Hepatocyte (in vitro differentiated cells): ENCODE results near the gene NPAS3. TPM values are rescaled to one million over a fixed set of nuclear protein-coding genes. Genes with fewer than 3 reads are reported as not detected.

Experiments
- DNase-seq: peaks from one replicate; pipeline ENCODE4 v3.0.0-alpha.2; 2016; ENCODE audit warnings: low spot score
- H2AFZ ChIP-seq: fragments of 200-600 bp; sonication (generic); 2 replicates; pipeline ENCODE4 v1.6.0; 2016; ENCODE audit warnings: antibody characterized with exemption, mild to moderate bottlenecking
- H3K27ac ChIP-seq: fragments of 200-600 bp; sonication (generic); 2 replicates; pipeline ENCODE4 v1.5.1; 2016; ENCODE audit warnings: mild to moderate bottlenecking
- H3K27me3 ChIP-seq: fragments of 200-600 bp; sonication (generic); 2 replicates; pipeline ENCODE4 v1.6.1; 2016
- H3K36me3 ChIP-seq: fragments of 200-600 bp; sonication (generic); replicated peaks from 2 replicates; pipeline ENCODE4 v1.5.1; 2016; ENCODE audit warnings: low read depth; ENCODE audit not compliant: insufficient read depth
- H3K4me1 ChIP-seq: fragments of 200-600 bp; sonication (generic); 2 replicates; pipeline ENCODE4 v1.5.1; 2016; ENCODE audit warnings: mild to moderate bottlenecking, moderate library complexity; ENCODE audit not compliant: insufficient read depth
- H3K4me2 ChIP-seq: fragments of 200-600 bp; sonication (generic); 2 replicates; pipeline ENCODE4 v1.6.0; 2016
- H3K4me3 ChIP-seq: fragments of 200-600 bp; sonication (generic); 2 replicates; pipeline ENCODE4 v1.5.1; 2016; ENCODE audit warnings: mild to moderate bottlenecking
- H3K79me2 ChIP-seq: fragments of 200-600 bp; sonication (generic); 2 replicates; pipeline ENCODE4 v1.6.0; 2017; ENCODE audit warnings: mild to moderate bottlenecking
- H3K9me2 ChIP-seq: fragments of 200-600 bp; sonication (generic); replicated peaks from 2 replicates; pipeline ENCODE4 v1.6.0; 2017; ENCODE audit warnings: mild to moderate bottlenecking; ENCODE audit not compliant: insufficient read depth
- H3K9me3 ChIP-seq: fragments of 200-600 bp; sonication (generic); 2 replicates; pipeline ENCODE4 v1.5.1; 2016; ENCODE audit warnings: low read depth, mild to moderate bottlenecking
- H4K20me1 ChIP-seq: fragments of 200-600 bp; sonication (generic); 2 replicates; pipeline ENCODE4 v1.6.0; 2016; ENCODE audit warnings: mild to moderate bottlenecking; ENCODE audit not compliant: insufficient read depth, poor library complexity, severe bottlenecking
- EZH2 ChIP-seq: fragments of 200-600 bp; sonication (generic); IDR thresholded peaks from 2 replicates; pipeline ENCODE4 v1.6.1; 2016; ENCODE audit warnings: antibody characterized with exemption, mild to moderate bottlenecking, borderline replicate concordance
- EZH2phosphoT487 ChIP-seq: fragments of 200-600 bp; sonication (generic); IDR thresholded peaks from one replicate; pipeline ENCODE4 v1.6.1; 2018; ENCODE audit warnings: antibody characterized with exemption, mild to moderate bottlenecking, low read depth, moderate library complexity; ENCODE audit not compliant: unreplicated experiment, severe bottlenecking
- WGBS: methylation state at CpG from one replicate; pipeline ENCODE4 v1.1.6; 2016; ENCODE audit warnings: low lambda C conversion rate; ENCODE audit errors: missing lambda C conversion rate; 5-methylcytosine and 5-hydroxymethylcytosine counted together
- polyA plus RNA-seq: library from polyadenylated mRNA; unstranded; fragments of >200 nt; fragmentation: Nextera tagmentation; extraction: Ambion mirVana; gene quantifications from 2 replicates; pipeline ENCODE4 v1.2.1, GENCODE V29; 2016
- total RNA-seq: library from RNA; depleted of rRNA; stranded (reverse); fragments of >200 nt; gene quantifications from 2 replicates; pipeline ENCODE4 v1.2.3, GENCODE V29; 2014
- TF ChIP-seq, protein P1 (sequence below): fragments of 200-600 bp; sonication (generic); IDR thresholded peaks from 2 replicates; pipeline ENCODE4 v1.5.1; 2016; ENCODE audit warnings: antibody characterized with exemption, mild to moderate bottlenecking; ENCODE audit not compliant: poor library complexity

The NPAS3 gene
- total and polyA plus RNA-seq, 2 experiments from 2014 or later, result 0.11 to 1.1 TPM

DNA sequence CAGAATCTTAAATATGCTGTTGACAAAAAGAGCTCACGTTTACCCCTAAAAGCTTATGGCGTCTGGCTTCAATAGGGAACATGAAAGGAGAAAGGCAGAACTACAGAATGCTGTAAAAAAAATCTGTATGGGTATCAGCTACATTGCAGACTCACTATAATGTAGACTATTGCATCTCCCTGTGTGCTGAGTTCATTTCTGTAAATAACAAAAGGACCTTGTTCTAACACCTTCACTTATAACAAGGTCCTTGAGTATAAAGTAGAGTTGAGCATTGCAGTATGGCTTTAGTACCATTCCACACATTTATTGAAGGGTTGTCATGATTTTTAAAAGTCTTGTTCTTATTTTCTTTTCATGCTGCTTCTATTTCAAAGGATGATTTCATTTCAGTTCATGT lies 165.3 kb downstream of the NPAS3 start:
- Histone ChIP-seq H3K4me2 (no peak overlapping the region), H3K9me3 (no peaks in the 10 kb centered on the region), H3K4me1 (no peaks in the 10 kb centered on the region), H3K9me2 (no peaks in the 10 kb centered on the region), H3K27ac (no peak overlapping the region), H3K4me3 (no peak overlapping the region), H3K27me3 (no peaks in the 10 kb centered on the region), H4K20me1 (no peaks in the 10 kb centered on the region), H2AFZ (no peak overlapping the region), H3K79me2 (no peaks in the 10 kb centered on the region), H3K36me3 (no peaks in the 10 kb centered on the region)
- no peak for DNase-seq
- 58% methylated on average over 2 of the region's 2 CpGs for WGBS
- no peak for TF ChIP-seq EZH2
- TF ChIP-seq, protein P1, sequence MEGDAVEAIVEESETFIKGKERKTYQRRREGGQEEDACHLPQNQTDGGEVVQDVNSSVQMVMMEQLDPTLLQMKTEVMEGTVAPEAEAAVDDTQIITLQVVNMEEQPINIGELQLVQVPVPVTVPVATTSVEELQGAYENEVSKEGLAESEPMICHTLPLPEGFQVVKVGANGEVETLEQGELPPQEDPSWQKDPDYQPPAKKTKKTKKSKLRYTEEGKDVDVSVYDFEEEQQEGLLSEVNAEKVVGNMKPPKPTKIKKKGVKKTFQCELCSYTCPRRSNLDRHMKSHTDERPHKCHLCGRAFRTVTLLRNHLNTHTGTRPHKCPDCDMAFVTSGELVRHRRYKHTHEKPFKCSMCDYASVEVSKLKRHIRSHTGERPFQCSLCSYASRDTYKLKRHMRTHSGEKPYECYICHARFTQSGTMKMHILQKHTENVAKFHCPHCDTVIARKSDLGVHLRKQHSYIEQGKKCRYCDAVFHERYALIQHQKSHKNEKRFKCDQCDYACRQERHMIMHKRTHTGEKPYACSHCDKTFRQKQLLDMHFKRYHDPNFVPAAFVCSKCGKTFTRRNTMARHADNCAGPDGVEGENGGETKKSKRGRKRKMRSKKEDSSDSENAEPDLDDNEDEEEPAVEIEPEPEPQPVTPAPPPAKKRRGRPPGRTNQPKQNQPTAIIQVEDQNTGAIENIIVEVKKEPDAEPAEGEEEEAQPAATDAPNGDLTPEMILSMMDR, result no peak
- no peak for TF ChIP-seq EZH2phosphoT487

DNA sequence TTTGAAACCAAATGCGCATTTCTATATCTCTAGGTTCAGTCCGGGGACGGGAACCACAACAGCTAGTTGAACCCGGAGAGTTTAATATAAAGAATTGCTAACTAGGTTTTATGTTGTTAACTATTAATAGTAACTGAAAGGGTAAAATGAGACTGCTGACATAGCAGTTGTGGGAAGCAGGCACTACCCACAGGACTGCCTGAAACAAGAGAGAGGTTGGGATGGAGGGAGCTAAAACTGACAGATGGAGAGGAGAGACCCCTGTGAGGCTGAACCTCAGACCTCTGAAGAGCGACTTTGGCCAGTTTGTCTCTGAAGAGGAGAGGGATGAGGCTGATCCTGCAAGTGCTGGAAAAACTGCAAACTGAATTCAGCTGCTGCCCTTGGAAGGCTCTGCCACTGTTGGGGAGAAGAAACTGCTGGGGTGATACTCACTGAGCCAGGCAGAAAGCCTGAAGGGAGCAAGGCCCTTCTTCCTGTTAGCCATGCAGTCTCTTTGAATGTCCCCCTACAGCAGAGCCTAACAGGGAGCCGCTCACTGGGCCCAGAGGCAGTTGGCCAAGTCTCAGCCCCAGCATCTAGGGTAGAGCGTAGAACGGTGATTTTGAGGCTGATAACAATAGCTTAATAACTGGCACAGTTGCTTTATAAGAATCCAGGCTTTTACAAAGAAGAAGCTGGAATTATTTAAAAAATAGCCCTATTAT lies 172.2 kb downstream of the NPAS3 start:
- no peaks in the 10 kb centered on the region for H3K36me3 ChIP-seq
- no peaks in the 10 kb centered on the region for H3K27me3 ChIP-seq
- no peaks in the 10 kb centered on the region for H3K4me1 ChIP-seq
- no peak overlapping the region for H3K4me3 ChIP-seq
- H3K9me2 ChIP-seq, result no peaks in the 10 kb centered on the region
- H3K9me3 ChIP-seq, result no peaks in the 10 kb centered on the region
- no peak overlapping the region for H3K4me2 ChIP-seq
- H3K79me2 ChIP-seq, result no peaks in the 10 kb centered on the region
- no peak for TF ChIP-seq EZH2
- TF ChIP-seq EZH2phosphoT487, result no peak
- TF ChIP-seq, protein P1, result no peak
- WGBS, result 74% methylated on average over 8 of the region's 8 CpGs
- no peak overlapping the region for H3K27ac ChIP-seq
- DNase-seq, result no peak
- no peaks in the 10 kb centered on the region for H4K20me1 ChIP-seq
- no peak overlapping the region for H2AFZ ChIP-seq

DNA sequence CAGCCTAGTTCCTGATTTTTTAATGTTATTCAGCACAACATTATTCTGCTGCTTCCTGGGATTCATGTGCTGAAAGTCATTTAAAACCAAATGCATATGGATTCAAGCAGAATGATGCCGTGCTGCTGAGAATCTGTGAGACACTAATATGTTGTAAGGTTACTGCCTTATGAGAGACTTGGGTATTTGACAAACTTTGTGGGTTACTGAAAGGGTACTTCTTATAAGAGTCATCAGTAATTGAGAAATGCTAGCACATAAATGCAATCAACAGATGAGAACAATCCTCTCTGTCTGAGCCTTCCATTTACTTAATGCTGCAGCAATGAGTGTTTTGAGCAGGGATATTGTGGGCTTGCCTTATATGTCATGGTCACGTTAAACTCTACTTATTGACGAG lies 175.7 kb downstream of the NPAS3 start:
- Histone ChIP-seq H3K36me3 (no peaks in the 10 kb centered on the region), H3K9me3 (no peaks in the 10 kb centered on the region), H3K4me2 (no peak overlapping the region), H3K79me2 (no peaks in the 10 kb centered on the region), H3K27ac (no peak overlapping the region), H2AFZ (no peak overlapping the region), H3K4me1 (no peaks in the 10 kb centered on the region), H3K27me3 (no peaks in the 10 kb centered on the region), H3K9me2 (no peaks in the 10 kb centered on the region), H4K20me1 (no peaks in the 10 kb centered on the region), H3K4me3 (no peak overlapping the region)
- no peak for DNase-seq
- 70% methylated on average over 3 of the region's 3 CpGs for WGBS
- no peak for TF ChIP-seq EZH2phosphoT487
- TF ChIP-seq, protein P1, result no peak
- TF ChIP-seq EZH2, result no peak
